K562 (cell line): Measurements from ENCODE around the gene MPZL1. TPM values are rescaled to one million over a fixed set of nuclear protein-coding genes. Genes with fewer than 3 reads are reported as not detected.

Experiments
- ATAC-seq: fragments of 200-7000 bp; cut with Tn5 transposase; 3 replicates; pipeline ENCODE4 v1.9.1; 2020; ENCODE audit warnings: moderate library complexity
- BruUV-seq: library from RNA; stranded (reverse); fragments of 400-500 nt; replicated peaks from 2 replicates; lab custom pipeline; 2021; lab: Mats Ljungman, UMichigan
- CTCF ChIA-PET: fragments of 300-600 bp; formaldehyde crosslinking; extraction: SDS; loops from one replicate; lab custom pipeline; 2021; ENCODE audit warnings: low intra/inter-chr PET ratio; lab: Yijun Ruan, JAX
- POLR2A ChIA-PET: fragments of 300-600, 350-650 bp; sonication (Branson Sonifier 250); formaldehyde crosslinking; extraction: SDS; loops from one replicate; lab custom pipeline; 2021; ENCODE audit warnings: antibody characterized with exemption, inconsistent platforms; lab: Yijun Ruan, JAX
- DNase-seq, 4 experiments: peaks; one replicate each; pipeline versions ENCODE4 v3.0.0 to v3.0.0-alpha.2; 2011 to 2018; ENCODE audit warnings: low spot score in 3 of 4, mixed read lengths in 3 of 4; ENCODE audit errors: extremely low read depth in 1 of 4
- FAIRE-seq: peaks from 2 replicates; lab custom pipeline; 2011; peaks lifted over from hg19 to GRCh38; lab: Jason Lieb, UNC
- H2AFZ ChIP-seq: 2 replicates; pipeline ENCODE4 v1.6.0; 2011; ENCODE audit warnings: low read depth, low read length, control low read depth, inconsistent platforms
- H3K27ac ChIP-seq: fragments of 200-600 bp; 3 replicates; pipeline ENCODE4 v1.8.0; 2011; ENCODE audit warnings: low read depth, mild to moderate bottlenecking, control low read depth, inconsistent platforms, low read length, moderate library complexity, mixed read lengths; ENCODE audit errors: extremely low read depth
- H3K27me3 ChIP-seq, 2 experiments: fragments of 300-600 bp in 1 of 2; 2 replicates in 1 of 2; 3 replicates in 1 of 2; pipeline versions ENCODE4 v1.6.0 to v1.8.0; 2011; ENCODE audit warnings: inconsistent platforms in 2 of 2, low read length in 2 of 2, mild to moderate bottlenecking in 1 of 2, mixed read lengths in 1 of 2, moderate library complexity in 1 of 2; ENCODE audit not compliant: control insufficient read depth in 2 of 2, insufficient read depth in 2 of 2
- H3K36me3 ChIP-seq: fragments of 300-600 bp; 3 replicates; pipeline ENCODE4 v1.8.0; 2011; ENCODE audit warnings: mild to moderate bottlenecking, low read length, inconsistent platforms; ENCODE audit not compliant: control insufficient read depth, insufficient read depth
- H3K4me1 ChIP-seq, 2 experiments: fragments of 200-600 bp in 1 of 2; replicated peaks in 1 of 2; 2 replicates in 1 of 2; 3 replicates in 1 of 2; pipeline versions ENCODE4 v1.5.1 to v1.8.0; 2011; ENCODE audit warnings: inconsistent platforms in 2 of 2, low read length in 2 of 2, mild to moderate bottlenecking in 1 of 2, mixed read lengths in 1 of 2, moderate library complexity in 1 of 2; ENCODE audit not compliant: control insufficient read depth in 2 of 2, insufficient read depth in 2 of 2
- H3K4me2 ChIP-seq: 2 replicates; pipeline ENCODE4 v1.6.1; 2011; ENCODE audit warnings: low read length, control low read depth, inconsistent platforms, mixed read lengths; ENCODE audit not compliant: insufficient read depth
- H3K4me3 ChIP-seq: fragments of 200-600 bp; sonication (generic), shearing (Covaris generic); 2 replicates; pipeline ENCODE4 v1.5.1; 2016; ENCODE audit warnings: control low read depth, inconsistent platforms
- H3K79me2 ChIP-seq: fragments of 200-600 bp; 3 replicates; pipeline ENCODE4 v1.8.0; 2011; ENCODE audit warnings: low read length, inconsistent platforms; ENCODE audit not compliant: control insufficient read depth, insufficient read depth
- H3K9ac ChIP-seq, 2 experiments: 2 replicates each; pipeline versions ENCODE4 v1.6.0 to v1.6.1; 2011; ENCODE audit warnings: low read depth in 2 of 2, low read length in 2 of 2, control low read depth in 1 of 2, inconsistent platforms in 1 of 2, mild to moderate bottlenecking in 1 of 2, mixed read lengths in 1 of 2; ENCODE audit not compliant: insufficient read depth in 1 of 2
- H3K9me1 ChIP-seq: one replicate; pipeline ENCODE4 v1.6.0; 2011; ENCODE audit warnings: inconsistent platforms, mild to moderate bottlenecking, low read length, moderate library complexity; ENCODE audit not compliant: control insufficient read depth, insufficient read depth
- H3K9me3 ChIP-seq: replicated peaks from 2 replicates; pipeline ENCODE4 v1.5.1; 2011; ENCODE audit warnings: low read depth, low read length, inconsistent platforms; ENCODE audit not compliant: control insufficient read depth, insufficient read depth
- H4K20me1 ChIP-seq: replicated peaks from 2 replicates; pipeline ENCODE4 v1.6.1; 2011; ENCODE audit warnings: low read length, inconsistent platforms, mixed read lengths; ENCODE audit not compliant: control insufficient read depth, insufficient read depth
- CREB3L1 ChIP-seq: fragments of 450-650 bp; IDR thresholded peaks from 2 replicates; pipeline ENCODE4 v1.6.1; 2014; ENCODE audit warnings: low read depth, mild to moderate bottlenecking, moderate library complexity, borderline replicate concordance
- EZH2 ChIP-seq: IDR thresholded peaks from 2 replicates; pipeline ENCODE4 v1.6.1; 2012; ENCODE audit warnings: low read depth, mild to moderate bottlenecking, inconsistent platforms, low read length, borderline replicate concordance
- FOS ChIP-seq: IDR thresholded peaks from 3 replicates; pipeline ENCODE4 v1.6.1; 2011; ENCODE audit not compliant: insufficient read length; ENCODE audit errors: extremely low read depth
- MEF2A ChIP-seq: IDR thresholded peaks from 2 replicates; pipeline ENCODE4 v1.6.1; 2011; ENCODE audit warnings: low read depth, mild to moderate bottlenecking, low read length, moderate library complexity; ENCODE audit not compliant: control insufficient read depth
- MGA ChIP-seq: fragments of 450-650 bp; IDR thresholded peaks from 2 replicates; pipeline ENCODE4 v1.6.1; 2016; ENCODE audit warnings: mild to moderate bottlenecking, moderate library complexity
- RCOR1 ChIP-seq, 2 experiments: IDR thresholded peaks; 2 replicates each; pipeline ENCODE4 v1.6.1; 2012; ENCODE audit warnings: low read depth in 2 of 2, low read length in 2 of 2, borderline replicate concordance in 1 of 2, improper control_type of control experiment in 1 of 2
- SMARCE1 ChIP-seq: fragments of 450-650 bp; IDR thresholded peaks from 2 replicates; pipeline ENCODE4 v1.7.1; 2016; ENCODE audit warnings: mild to moderate bottlenecking
- TCF7L2 ChIP-seq: fragments of 150-350 bp; IDR thresholded peaks from 2 replicates; pipeline ENCODE4 v1.6.1; 2016; ENCODE audit warnings: low read depth, mild to moderate bottlenecking, low read length, moderate library complexity
- ZNF444 ChIP-seq: fragments of 250-450 bp; sonication (Bioruptor Pico); IDR thresholded peaks from 2 replicates; pipeline ENCODE4 v1.4.0; 2020; ENCODE audit warnings: mild to moderate bottlenecking, moderate library complexity
- ZNF780A ChIP-seq: fragments of 250-450 bp; sonication (Bioruptor Pico); IDR thresholded peaks from 2 replicates; pipeline ENCODE4 v1.5.0; 2021; ENCODE audit warnings: mild to moderate bottlenecking
- WGBS: fragments of 100-300 bp; shearing (Covaris generic); methylation state at CpG from one replicate; pipeline ENCODE4 v1.1.6; 2016; ENCODE audit warnings: low coverage, mixed read lengths; ENCODE audit not compliant: insufficient coverage; ENCODE audit errors: missing lambda C conversion rate; 5-methylcytosine and 5-hydroxymethylcytosine counted together
- in situ Hi-C: fragments of 300-500 bp; cut with MboI; formaldehyde crosslinking; loops from 4 replicates; pipeline ENCODE4 v1.15.0; 2018; ENCODE audit warnings: inconsistent platforms, mixed read lengths
- intact Hi-C: fragments of 100-400 bp; cut with micrococcal nuclease; formaldehyde crosslinking; loops from 2 replicates; pipeline ENCODE4 v1.14.2; 2022
- polyA plus RNA-seq, 8 experiments: library from polyadenylated mRNA; depleted of rRNA in 4 of 8; stranded (reverse) in 5 of 8; unstranded in 3 of 8; fragments of >200 nt; fragmentation: Nextera tagmentation in 2 of 8; fragmentation: Illumina TruSeq in 1 of 8; extraction: Ambion mirVana in 2 of 8; extraction: Trizol in 1 of 8; gene quantifications; 2 replicates each; pipeline versions ENCODE4 v1.2.1 to v1.2.3, GENCODE V29; 2011 to 2014; ENCODE audit warnings: inconsistent platforms in 1 of 8, missing spikeins in 1 of 8
- total RNA-seq, 7 experiments: library from RNA; depleted of rRNA in 6 of 7; stranded (reverse); fragments of >200 nt in 6 of 7; fragmentation: Illumina TruSeq in 2 of 7; extraction: Trizol in 2 of 7; gene quantifications; 2 replicates each; pipeline versions ENCODE4 v1.2.1 to v1.2.3, GENCODE V29; 2011 to 2021; ENCODE audit warnings: low replicate concordance in 1 of 7

Gene MPZL1
- total and polyA plus RNA-seq, 9 of the 15 experiments (the other 6 are each of a cell fraction or from before 2014, with no cell fraction given): 14.5 to 153 (median 66.5) TPM

GRCh38 chr1:167678422-167678821 lies 43.4 kb upstream of the MPZL1 start:
- in situ Hi-C loops (loop anchor here (25.0 kb wide), 2 partner anchors 1491 to 1666 kb away; no protein-coding TSS in a partner anchor), intact Hi-C loops (no loop called here)
- H2AFZ ChIP-seq: no peak overlapping the region
- no peaks in the 10 kb centered on the region for H3K27me3 ChIP-seq
- 28% methylated on average over 10 of the region's 10 CpGs for WGBS
- H3K27ac ChIP-seq: no peak overlapping the region
- BruUV-seq: no TSS peak
- H3K9ac ChIP-seq: peak overlapping the region in 1 of 2 experiments; percentile 7; a peak in 1 of 4 replicates
- H4K20me1 ChIP-seq: 0 out of 2 replicates have a peak, but pooled peaks cover 3% of the 10 kb centered on the region
- ChIA-PET POLR2A (interaction anchor here (0.8 to 1.5 kb wide), 6 partner anchors 9 to 127 kb away, joined by 3 to 5 read pairs (median 3); no protein-coding TSS in a partner anchor), CTCF (no interaction called here)
- H3K79me2 ChIP-seq: no peaks in the 10 kb centered on the region
- H3K4me3 ChIP-seq: no peak overlapping the region
- peaks cover 26% of the 10 kb centered on the region for H3K36me3 ChIP-seq
- no peaks in the 10 kb centered on the region for H3K9me3 ChIP-seq
- peak; percentile 67 for FAIRE-seq
- H3K4me1 ChIP-seq: peaks cover 5 to 23% of the 10 kb centered on the region in 2 experiments; a peak in 4 of 5 replicates
- peak in 3 of 4 experiments; percentile 46 to 78 (median 49) for DNase-seq
- peaks cover 3% of the 10 kb centered on the region for H3K9me1 ChIP-seq
- no peak overlapping the region for H3K4me2 ChIP-seq
- ATAC-seq: peak; percentile 57
- TF ChIP-seq CREB3L1 (no peak), TCF7L2 (no peak), MGA (no peak), ZNF780A (CRISPR knock-in tag) (no peak), SMARCE1 (no peak), EZH2 (no peak), FOS (no peak), ZNF444 (CRISPR knock-in tag) (no peak), MEF2A (no peak), RCOR1 (IDR thresholded peaks at IDR 0.05; ENCODE audit: borderline replicate concordance in 1 of 2, low read depth in 2 of 2, low read length in 2 of 2) (peak in 1 of 2 experiments; percentile 41; a peak in 1 of 4 replicates)
